Activated T-cell treated with anti-CD3 and anti-CD28 coated beads for 4 hours (primary cell): ENCODE data around the gene TNIP1.

Experiments used
- DNase-seq: peaks from one replicate; pipeline ENCODE4 v3.0.0-alpha.2; 2020

The TNIP1 gene

DNA sequence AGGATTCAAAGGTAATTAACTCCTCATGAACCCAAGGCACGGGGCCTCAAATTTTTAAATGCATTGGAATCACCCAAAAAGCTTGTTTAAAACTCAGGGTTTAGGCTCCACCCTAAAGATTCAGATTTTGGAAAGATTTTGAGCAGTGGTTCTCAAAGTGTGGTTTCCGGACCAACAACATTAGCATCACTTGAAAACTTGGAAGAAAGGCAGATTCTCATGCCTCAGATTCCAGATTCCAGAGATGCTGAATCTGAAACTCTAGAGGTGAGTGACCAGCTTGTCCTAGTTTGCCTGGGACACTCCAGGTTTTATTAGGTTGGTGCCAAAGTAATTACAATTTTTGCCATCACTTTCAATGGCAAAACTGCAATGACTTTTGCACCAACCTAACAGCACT, 24.7 kb upstream of the TNIP1 start:
- no peak for DNase-seq

DNA sequence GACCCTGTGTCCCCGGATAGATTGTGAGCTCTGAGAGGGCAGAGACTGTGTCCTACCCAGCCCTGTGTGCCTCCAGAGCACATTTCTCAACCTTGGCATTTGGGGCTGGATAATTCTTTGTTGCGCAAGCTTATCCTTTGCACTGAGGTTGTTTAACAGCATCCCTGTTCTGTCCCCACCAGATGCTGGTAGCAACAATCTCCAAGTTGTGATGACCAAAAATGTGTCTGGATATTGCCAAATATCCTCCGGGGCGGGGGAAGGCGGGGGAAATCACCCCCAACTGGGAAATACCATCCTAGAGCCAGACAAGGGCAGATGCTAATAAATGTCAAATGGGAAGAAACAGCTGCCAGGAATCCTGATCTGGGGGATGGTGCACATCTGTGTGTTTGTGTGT, 24.0 kb upstream of the TNIP1 start:
- DNase-seq, result no peak

DNA sequence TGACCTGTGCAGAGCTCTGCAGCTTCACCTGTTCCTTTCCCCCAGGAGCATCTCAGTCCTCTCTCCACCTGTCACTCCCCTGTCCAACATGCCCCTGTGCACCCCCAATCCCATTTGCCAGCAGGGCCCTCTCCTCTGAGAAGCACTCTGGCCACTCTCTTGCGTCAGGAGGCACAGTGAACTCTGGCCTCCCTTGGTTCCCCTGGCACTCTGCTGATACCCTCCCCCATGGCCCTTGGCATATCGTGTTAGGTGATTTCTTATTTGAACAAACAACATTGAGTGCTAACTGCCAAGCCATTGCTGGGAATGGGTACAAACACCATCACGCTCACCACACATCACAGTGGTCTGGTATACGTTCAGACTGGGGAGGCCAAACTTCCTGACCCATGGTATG, 20.9 kb upstream of the TNIP1 start:
- no peak for DNase-seq

DNA sequence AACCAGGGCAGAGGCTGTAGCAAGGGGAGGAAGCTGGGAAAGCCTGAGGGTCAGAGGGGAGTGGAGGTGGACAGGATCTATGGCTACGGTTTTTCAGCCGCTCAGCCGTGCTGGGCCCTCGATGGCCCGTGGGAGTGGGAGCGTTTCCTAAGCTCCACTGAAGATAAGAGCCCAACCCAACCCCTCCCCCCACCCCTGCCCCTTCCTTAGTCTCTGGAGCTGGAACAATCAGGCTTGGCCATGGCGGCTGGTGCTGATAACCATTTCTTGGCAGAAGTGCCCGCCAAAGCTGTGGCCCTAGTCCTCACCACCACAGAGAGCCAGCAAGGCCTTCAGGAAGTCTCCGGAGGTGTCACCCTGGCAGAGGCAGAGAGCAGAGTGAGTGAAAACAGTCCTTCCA, 20.3 kb upstream of the TNIP1 start:
- DNase-seq, result no peak

DNA sequence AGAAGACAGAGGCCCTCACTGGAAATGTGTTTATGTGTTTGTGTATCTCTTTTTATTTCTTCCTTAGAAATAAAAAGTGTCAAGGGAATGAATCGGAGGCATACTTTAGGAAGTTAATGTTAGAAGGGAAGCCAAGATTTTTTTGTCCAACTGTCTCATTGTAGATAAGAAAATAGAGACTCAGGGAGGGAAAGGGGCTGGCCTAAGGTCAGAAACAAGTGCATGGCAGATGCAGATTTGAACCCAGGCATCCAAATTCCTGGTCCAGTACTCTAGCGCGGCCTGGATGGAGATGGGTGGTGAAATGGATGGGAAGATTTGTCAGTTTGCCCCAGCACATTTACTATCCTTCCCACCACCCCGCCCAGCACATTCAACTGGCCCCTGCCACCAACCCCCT, 19.8 kb upstream of the TNIP1 start:
- DNase-seq, result no peak

DNA sequence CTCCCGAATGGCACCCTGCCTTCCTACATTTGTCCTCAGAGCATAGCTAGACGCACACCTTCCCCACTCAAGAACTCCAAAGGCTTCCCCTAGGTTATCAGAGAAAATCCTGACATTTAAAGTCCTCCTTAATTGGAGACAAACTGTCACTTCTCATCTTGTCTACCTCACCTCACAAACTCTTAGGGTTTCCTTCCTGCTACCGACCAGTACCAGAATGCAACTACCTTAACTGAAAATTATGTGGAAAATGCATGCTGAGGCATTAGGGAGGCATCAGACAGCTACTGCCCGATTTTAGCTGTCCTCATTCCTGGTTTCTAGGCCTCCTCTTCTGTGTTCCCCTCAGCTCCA, 17.9 kb upstream of the TNIP1 start:
- DNase-seq, result no peak

DNA sequence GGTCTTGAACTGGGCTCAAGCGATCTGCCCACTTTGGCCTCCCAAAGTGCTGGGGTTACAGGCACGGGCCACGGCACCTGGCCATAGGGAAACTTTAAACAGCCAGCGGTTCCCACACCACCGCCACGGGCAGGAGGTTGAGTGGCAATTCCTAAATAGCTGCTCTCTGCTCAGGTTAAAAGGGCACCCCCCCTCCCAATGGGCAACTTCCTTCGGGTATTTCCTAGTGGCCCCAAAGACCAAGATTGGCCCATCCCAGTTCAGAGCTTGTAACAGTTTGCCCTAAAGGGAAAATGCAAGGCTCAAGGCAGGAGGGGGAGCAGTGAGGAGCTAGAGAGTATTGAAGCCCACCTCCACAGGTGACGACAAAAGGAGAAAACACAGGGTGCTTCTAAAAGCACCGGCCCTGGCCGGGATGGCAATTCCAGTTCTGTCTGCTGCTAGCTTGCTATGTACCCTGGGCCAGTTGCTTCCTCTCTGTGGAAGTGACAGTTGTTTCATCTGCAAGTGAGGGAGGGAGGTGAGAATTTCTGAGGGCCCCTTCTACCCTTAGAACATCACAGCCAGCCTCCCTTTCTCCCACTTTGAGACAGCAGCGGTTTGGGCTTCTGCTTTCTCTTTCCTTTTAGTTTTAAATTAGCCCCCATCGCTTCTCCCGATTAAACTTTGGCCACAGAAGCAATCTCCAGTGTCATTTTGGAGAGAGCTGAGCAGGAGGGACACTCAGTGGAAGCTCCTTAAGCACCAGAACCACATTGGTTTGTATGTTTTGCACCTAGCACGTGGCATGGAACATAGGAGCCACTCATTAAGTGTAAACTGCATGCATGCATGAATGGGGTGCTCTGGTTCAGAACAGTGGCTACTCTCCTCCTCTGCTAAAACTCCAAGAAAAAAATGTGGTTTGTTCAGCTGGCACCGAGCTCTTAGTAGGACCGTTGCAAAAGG, 17.3 kb upstream of the TNIP1 start:
- DNase-seq, result no peak

DNA sequence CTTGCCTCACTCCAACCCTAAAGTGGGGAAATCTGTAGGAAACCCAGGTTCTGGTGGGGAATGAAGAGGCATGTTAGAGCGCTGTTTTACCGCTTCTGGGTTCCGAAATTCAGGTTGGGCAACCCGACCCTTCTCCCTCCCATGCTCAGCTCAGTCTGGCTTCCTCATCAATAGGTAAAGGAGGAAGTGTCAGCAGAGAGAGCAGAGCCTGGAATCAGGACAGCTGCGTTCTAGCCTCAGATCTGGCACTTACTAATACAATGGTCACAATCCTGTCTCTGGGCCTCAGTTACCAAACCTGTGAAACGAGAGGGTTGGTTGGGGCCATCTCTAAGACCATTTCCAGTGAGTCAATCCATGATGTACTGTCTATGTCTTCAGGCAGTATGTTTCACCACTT, 16.2 kb upstream of the TNIP1 start:
- DNase-seq, result no peak

DNA sequence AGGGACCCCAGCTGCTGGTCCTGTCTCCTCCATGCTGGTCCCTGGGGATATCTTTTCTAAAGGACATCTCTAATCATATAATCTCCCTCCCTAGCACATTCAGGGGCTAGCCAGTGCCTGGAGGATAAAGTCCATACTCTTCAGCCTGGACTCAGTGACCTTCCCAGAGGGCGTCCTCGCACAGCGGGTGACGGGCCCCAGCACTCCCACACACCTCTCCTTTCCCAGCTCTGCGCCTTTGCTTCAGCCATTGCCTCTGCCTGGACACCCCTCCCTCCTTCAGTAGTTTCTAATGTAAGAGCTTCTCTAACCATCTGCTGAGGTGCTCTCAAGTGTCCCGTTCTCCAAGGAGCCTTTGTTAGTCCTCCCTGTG, 15.2 kb upstream of the TNIP1 start:
- no peak for DNase-seq

DNA sequence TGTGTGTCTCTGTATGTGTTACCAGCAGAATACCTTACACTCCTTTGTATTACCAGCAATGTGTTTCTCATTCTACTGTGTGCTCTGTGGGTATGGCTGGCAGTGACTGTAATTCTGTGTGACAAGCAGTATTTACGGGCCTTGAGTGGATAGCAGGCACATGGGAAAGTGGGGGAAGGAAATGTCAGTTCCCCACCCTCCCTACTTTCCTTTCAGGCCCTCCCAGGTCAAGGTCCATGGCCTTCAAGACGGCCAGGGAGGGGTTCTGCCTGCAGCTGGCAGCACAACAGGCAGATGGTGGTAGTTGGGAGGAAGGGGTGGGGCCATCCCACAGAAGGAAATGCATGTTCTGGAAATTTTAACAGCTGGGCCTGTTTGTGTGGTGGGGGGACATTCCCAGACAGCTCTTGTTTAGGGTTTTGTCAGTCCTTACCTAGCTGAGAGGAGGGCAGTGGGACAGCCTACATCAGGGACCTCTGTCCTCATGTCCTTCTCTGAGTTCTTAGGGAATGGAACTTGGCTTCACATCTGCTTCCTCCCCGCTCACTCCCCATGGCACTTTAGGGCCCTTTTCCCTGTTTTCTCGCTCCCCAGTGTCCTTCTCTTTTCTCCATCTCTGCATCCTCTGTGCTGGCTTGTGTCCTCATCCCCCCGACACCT, 14.6 kb upstream of the TNIP1 start:
- DNase-seq, result no peak

DNA sequence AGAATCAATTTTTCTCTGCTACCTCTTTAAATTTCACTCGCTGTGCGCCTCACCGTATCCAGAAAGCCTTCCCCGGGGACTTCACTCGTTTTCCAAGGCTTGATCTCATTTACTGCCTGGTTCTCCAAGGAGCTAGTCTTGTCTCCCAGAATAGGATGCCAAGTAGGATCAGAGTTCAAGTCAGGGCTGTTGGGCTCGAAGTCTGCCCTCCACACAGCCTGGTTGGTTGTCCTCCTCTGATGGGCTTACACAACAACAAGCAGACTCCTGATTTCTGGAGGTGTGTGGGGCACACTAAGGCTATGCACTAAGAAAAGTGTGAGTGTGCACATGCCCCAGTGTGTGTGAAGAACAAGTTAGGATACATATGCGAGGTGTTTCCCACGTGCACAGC, 14.0 kb upstream of the TNIP1 start:
- no peak for DNase-seq

DNA sequence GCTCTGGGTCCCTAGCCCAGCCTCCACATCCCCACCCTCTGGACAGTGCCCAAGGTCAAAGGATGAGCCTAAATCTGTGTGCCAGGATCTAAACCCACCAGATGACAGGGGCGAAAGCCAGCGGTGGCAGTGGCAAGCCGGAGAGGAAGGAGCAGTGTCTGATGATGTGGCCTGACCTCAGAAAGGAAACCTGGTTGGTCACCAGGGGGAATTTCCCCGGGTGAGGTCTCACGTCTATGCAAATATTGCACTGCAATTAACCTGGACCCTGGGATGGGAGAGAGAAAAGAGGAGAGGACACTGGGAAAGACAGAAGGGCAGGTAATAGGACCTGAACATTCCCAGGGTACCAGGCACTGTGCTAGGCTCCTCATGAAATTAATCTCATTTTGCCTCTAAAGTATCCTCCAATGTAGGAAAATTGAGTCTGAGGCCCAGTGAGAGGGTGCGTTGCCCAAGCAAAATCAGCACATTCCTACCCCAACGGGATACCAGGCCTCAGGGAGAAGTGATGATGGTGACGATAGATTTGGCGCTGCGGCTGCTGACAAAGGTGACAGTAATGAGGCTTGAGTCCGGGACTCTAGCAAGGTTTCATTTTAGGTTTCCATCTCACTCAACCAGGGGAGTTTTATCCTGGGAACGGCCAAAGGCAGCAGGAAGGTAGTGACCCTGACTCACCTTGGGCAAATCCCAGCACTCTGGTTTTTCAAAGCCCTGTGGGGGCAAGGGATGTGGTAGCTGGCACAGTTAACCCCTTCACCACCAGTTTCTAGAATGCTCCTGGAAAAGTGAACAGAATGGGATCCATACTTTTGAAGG, 13.4 kb upstream of the TNIP1 start:
- peak; percentile 28 for DNase-seq

DNA sequence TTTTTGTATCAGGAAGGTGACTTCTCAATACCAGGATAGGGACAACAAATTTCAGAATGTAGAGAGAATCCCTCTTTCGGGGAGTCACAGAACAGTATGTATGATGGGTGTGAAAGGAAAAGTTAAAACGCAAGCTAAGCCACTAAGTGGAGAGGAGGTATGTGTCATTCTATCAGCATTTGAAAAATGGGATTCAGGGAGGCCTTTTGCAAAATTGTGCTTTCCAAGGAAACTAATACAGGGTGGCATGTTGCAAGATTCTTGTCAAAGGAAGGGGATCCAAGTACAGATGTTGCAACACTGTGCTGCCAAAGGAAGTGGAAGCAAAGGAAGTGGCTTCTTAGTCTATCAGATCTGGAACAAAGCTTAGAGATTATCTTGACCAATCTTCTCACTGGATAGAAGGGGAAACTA, 12.6 kb upstream of the TNIP1 start:
- no peak for DNase-seq

DNA sequence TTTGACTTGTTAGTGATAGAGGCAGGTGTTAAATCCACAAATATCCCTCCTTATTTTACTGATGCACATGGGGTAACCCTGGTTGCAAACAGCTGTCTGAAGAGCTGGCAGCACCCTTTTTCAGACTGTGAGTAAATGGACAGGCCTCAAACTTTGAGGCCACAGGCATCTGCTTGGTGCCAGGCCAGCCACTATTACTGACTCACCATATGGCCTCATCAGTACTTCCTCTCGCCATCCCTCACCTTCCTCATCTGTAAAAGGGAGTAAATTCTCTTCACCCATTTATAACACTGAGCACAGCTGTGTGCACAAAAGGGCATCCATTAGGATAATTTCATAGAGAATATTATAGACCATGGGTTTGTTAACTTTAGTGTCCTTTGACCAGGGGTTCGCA, 11.9 kb upstream of the TNIP1 start:
- no peak for DNase-seq

DNA sequence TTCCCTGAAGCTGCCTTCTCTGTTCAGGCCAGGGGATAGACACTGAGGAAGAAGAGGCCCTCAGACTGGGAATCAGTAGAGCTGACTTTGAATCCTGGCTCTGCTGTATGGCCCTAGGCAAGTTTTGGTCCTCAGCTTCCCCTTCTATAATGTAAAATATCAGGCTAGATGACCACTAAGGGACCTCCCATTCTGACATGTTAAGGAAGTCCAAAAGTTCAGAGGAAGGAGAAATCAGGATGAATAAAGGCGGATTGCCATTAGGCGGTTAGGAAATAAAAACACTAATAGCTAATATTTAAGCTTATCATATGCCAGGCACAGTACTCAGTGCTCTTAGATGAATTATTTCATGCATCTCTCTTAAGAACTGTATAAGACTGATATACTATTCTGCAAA, 8.9 kb upstream of the TNIP1 start:
- DNase-seq, result no peak

DNA sequence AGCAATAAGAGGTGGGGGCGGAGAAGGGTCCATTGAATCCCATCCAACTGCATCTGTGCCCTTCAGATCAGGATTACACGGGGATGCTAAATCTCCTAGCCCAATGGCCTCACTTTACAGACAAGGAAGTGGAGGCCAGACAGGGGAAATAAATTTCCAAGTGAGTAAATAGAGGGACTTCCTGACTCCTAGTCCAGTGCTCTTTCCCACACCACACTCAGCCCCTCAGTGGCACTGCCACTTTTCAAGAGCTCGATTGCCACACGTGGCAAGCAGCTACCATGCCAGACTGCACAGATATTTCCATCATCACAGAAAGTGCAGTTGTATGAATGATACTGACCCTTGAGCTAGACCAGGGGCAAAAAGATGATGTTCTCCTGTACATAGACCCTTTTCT, 8.2 kb upstream of the TNIP1 start:
- no peak for DNase-seq

DNA sequence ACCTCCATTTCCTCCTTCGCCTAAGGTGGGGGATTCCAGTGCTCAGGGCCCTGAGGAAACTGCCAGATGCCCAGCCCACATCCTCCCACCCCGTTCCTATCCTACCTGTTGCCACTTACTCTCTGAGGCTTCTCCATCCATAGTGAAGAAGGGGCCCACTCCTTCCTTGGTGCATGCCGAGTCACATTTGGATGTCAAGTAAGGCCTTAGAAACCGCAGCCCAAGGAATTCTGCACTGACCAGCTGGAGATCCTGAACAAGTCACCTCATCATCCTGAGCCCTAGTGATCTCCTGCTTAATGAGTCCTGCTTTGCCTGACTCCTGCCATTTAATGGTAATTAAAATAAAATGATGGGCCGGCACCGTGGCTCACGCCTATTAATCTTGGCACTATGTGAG, 6.7 kb upstream of the TNIP1 start:
- DNase-seq, result no peak

DNA sequence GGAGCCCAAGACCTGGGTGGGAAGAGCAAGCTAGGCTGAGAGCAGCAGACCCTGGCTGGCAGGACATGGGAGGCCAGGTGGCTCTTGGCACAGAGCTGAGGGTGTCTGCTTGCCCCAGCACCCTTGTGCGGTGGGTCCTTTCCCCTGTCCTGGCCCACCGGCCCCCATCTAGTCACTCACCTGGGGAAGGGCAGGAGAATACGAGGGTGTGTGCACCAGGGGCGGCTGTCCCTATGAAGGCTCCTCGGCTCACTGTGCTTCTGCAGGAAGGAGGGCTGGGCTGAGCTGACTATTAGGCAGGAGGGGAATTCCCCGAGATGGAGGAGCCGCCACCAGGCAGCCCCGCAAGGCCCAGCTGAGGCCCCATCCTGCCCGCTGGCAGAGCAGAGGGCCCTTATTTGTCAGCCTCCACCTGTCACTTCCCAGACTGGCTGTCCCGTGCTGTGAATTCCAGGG, 6.1 kb upstream of the TNIP1 start:
- peak; percentile 49 for DNase-seq

DNA sequence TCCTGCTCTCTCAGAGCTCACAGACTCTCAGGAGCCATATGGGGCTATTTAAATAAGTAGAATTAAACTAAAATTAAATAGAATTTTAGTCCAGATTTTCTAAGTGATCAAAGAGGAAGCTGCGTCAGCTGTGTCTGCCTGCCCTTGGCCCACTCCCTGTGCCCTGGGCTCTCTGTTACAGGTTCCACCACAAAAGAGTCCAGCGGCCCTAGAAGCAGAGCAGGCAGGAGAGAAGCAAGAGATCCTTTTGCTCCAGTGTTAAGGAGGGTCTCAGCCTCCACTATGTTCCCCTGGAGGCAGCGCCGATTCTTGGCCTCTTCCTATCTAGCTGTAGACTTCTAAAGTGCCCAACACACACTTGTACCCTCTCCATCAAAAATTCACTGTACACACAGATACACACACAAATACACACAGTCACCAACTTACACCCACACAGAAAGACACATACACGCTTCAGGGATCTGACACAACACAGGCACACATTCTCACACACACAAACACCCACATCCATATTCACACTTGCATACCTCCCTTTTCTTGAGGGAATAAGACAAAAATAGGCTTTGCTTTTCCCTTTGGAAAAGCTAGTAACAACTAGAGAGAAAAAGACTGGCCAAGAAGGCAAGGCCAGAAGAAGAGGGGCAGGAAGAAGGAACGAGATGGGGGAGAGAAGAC, 5.5 kb upstream of the TNIP1 start:
- DNase-seq, result no peak

DNA sequence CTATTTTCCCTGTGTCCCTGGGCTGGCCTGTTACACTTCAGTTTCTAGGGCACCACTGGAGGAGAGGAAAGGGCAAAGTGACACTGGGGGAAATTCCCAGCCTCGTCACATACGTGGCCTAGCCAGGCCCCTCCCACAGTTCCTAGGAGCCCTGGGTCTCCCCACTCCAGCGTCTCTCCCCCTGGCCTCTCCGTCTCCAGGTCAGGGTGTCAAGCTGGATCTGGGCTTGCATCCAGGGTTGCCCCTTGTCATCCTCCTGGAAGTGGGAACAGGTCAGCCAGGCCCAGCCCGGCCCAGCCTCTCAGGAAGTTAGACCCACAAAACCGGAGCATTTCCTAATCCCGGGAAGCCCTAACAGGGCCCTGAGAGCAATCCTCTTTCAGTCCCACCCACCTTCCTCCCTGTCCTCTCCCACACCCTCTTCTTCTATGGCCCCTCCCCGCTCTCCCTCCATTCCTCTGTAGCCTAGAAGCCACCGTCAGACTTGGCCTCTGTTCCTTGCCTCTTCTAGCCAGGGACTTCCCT, 4.7 kb upstream of the TNIP1 start:
- no peak for DNase-seq

DNA sequence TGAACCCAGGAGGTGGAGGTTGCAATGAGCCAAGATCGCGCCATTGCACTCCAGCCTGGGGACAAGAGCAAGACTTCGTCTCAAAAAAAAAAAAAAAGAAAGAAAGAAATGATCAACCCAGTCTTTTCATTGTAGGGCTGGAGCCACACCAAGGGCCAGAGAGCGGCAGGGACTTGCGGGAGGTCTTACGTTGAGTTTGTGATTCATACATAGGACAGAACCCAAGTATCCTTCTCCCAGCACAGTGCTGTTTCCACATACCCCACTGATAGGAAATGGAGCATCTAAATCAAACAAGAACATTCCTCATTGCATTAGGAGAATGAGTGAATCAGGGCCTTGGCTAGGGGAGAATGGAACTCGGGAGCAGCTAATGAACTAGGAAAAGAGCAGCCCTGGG, 3.5 kb upstream of the TNIP1 start:
- no peak for DNase-seq

DNA sequence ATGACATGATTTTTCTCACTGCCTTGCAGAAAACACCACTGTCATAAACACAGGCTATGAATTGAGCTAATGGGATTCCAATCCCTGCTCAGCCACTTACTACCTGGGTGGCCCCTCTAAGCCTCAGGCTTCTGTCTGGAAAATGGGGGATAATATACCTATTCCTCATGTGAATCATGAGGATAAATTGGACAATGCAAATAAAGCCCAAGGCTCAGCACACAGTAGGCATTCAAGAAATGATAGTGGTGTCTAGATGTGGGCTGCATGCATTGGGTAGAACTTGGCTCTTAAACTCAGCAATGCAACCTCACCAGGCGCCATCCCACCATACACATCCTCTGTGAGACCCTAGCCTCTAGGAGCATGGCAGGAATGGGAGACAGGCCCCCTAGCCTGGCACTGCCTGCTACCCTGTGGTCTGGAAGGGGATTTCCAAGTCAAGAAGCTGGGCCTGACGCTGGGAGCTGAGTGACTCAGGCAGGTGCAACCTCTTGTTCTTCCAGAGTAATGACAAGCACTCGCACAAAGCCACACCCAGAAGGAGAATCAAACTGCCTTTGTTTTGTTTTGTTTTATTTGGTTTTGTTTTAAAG, 2.3 kb upstream of the TNIP1 start:
- peak; percentile 42 for DNase-seq
